Omental fat pad (tissue), 4 donors: Measurements from ENCODE around the gene PATE4. TPM values are rescaled to one million over a fixed set of nuclear protein-coding genes. Genes with fewer than 3 reads are reported as not detected.

Experiments used
- ATAC-seq: fragments of 150-250 bp; one replicate; pipeline ENCODE4 v1.9.1; 2016; ENCODE audit warnings: mild to moderate bottlenecking, moderate library complexity; ENCODE audit not compliant: low FRiP score
- DNase-seq: peaks from one replicate; pipeline ENCODE4 v3.0.0-alpha.2; 2019; ENCODE audit warnings: low spot score
- CTCF ChIP-seq, 3 donors: fragments of 450-650 bp; IDR thresholded peaks; one replicate each; pipeline ENCODE4 v1.5.1; 2016 to 2017; ENCODE audit warnings: antibody characterized with exemption in 3 of 3, mild to moderate bottlenecking in 3 of 3, moderate library complexity in 2 of 3
- total RNA-seq, 4 donors: library from RNA; depleted of rRNA; stranded (reverse); fragments of >200 nt; gene quantifications; one replicate each; pipeline ENCODE4 v1.1.0, GENCODE V29; 2016

The PATE4 gene, protein sequence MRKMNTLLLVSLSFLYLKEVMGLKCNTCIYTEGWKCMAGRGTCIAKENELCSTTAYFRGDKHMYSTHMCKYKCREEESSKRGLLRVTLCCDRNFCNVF
- total RNA-seq: not detected

- no peak for ATAC-seq
- DNase-seq: no peak
- no peak for TF ChIP-seq CTCF (IDR thresholded peaks at IDR 0.05)
Measured at GRCh38 chr11:125833016-125833415, at the start of gene PATE4. Gene PATE4 (plus strand): TSS chr11:125833316. CDS start chr11:125833360, 44 bp downstream.

GRCh38 chr11:125784678-125785077, 48.4 kb upstream of the PATE4 start:
- ATAC-seq (no peak), DNase-seq (no peak)
- no peak for TF ChIP-seq CTCF (IDR thresholded peaks at IDR 0.05)

DNA sequence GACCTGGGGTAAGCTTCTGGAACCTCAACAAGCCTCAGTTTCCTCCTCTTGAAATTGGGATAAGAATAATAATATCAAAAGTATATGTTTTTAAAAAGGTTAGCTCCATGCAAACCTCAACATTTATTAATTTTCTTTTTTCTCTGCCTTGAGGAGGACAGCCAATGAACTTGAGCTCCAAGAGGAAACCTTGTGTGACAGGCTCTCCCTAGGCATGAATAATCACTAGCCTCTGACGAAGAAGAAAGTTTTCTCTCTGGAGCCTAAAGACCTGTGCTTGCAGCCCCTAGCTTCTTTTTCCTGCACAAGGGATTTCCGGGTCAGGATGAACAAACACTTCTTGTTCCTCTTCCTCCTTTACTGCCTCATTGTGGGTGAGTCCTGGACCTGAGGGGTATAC, 45.3 kb upstream of the PATE4 start, which contains the start of gene PATE3:
TSS of gene PATE3 (plus strand) at position 301 of the 400 bp plus-strand sequence. CDS start at position 326, 25 bp downstream.
- ATAC-seq (no peak), DNase-seq (no peak)
- TF ChIP-seq CTCF (IDR thresholded peaks at IDR 0.05): no peak

DNA sequence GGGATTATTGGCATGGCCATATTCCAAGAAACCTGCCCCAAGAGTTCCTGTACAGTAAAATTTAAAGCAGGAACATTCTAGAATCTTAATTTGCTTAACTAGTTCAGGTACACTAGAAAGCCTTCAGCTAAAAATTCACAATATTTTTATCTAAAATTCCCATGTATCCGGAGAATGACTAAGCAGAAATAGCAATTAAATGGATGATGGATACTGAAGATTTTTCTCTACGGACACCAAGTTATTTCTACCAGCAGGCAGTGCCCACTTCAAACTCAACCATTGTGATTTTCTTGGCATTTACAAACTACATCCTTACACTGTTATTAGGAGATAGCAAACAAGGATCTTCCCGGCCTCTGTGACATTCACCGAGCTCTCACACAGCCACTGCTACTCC, 42.3 kb upstream of the PATE4 start:
- DNase-seq: no peak
- TF ChIP-seq CTCF (IDR thresholded peaks at IDR 0.05): no peak
- ATAC-seq: no peak

DNA sequence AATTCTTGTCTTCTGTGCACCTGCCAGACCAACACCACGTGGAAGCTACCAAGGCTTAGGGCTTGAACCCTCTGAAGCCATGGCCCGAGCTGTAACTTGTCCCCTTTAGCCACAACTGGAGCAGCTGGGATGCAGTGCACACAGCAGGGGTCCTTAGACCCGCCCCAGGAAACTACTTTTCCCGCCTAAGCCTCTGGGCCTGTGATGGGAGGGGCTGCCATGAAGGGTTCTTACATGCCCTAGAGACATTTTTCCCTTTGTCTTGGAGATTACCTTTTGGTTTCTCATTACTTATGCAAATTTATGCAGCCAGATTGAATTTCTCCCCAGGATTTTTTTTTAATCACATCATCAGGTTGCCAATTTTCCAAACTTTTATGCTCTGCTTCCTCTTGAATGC, 35.5 kb upstream of the PATE4 start:
- no peak for DNase-seq
- ATAC-seq: no peak
- no peak for TF ChIP-seq CTCF (IDR thresholded peaks at IDR 0.05)

DNA sequence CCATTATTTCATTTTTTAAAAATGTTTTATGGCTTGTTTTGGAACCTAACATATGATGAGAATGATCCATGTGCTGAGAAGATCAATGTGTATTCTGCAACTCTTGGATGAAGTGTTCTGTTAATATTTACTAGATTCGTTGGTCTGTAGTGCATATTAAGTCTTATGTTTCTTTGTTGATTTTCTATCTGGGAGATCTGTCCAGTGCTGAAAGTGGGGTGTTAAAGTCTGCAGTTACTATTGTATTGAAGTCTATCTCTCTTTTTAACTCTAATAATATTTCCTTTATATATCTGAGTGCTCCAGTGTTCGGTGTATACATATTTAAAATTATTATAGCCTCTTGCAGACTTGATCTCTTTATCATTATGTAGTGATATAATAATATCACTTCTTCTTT, 33.3 kb upstream of the PATE4 start:
- no peak for ATAC-seq

More for the DNA sequence above, 33.3 kb upstream of the PATE4 start:
- no peak for TF ChIP-seq CTCF (IDR thresholded peaks at IDR 0.05)
- no peak for DNase-seq
